GM03348 (cell line): ENCODE data around the gene RBPJ.

ENCODE experiments used
- DNase-seq: peaks from one replicate; pipeline ENCODE4 v3.0.0; 2012; ENCODE audit warnings: low spot score

Gene RBPJ

DNA sequence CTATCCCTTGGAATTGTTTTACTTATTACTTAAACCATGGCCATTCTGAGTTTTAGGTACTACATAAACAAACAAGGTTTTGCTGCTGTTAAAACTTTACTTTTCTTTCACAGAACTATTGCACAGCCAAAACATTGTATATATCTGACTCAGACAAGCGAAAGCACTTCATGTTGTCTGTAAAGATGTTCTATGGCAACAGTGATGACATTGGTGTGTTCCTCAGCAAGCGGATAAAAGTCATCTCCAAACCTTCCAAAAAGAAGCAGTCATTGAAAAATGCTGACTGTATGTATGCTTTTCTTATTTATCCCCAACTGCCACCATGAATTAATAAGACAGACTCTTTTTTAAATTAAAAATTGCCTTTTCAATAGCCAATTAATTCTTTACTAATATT, 99.6 kb downstream of the RBPJ start:
- DNase-seq, result no peak

DNA sequence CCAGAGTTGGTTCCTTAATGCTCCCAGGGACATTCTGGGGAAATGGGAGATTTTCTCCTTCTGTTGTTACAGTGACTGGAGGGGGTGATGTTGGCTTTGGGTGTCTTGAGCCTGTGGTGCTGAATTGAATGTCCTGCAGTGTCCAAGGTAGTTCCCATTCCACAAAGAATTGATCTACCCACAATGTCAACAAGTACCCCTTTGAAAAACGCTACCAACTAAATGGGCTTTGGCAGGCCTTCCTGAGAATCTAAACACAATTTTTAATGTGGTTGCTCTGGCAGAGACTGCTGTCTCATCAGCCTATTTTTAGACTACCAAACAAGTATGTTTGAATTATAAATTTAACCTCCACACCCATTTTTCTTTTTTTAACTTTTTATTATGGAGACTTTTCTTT, 100.1 kb downstream of the RBPJ start:
- peak; percentile 25 for DNase-seq

DNA sequence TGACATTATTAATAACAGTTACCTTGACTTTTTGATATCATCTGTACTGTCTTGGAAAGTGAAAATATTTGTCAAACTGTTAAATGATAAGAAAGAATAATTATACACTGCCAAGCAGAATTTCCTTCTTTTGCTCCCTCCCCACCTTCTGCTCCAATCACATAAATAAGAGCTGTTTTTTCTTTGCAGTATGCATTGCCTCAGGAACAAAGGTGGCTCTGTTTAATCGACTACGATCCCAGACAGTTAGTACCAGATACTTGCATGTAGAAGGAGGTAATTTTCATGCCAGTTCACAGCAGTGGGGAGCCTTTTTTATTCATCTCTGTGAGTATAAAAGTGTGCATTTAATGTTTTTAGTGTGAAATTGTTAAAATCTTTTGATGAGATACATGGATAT, 103.3 kb downstream of the RBPJ start:
- no peak for DNase-seq

DNA sequence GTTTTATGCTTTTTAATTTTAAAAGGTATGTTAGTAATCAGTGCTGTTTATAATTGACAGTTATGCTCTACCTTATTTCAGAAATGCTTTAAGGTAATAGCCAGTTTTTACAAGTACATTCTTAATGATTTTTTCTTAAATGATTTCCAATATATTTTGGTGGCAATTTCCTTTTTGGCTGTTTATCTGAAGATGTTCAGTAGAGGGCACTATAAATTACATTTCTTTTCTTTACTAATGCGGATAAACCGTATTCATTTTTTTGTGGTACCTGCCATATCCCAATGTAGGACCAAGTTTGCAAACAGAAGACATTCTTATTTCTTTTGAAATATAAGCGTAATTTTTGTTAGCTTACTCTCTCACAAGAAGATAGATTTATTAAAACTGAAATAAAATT, 104.0 kb downstream of the RBPJ start:
- DNase-seq, result no peak

DNA sequence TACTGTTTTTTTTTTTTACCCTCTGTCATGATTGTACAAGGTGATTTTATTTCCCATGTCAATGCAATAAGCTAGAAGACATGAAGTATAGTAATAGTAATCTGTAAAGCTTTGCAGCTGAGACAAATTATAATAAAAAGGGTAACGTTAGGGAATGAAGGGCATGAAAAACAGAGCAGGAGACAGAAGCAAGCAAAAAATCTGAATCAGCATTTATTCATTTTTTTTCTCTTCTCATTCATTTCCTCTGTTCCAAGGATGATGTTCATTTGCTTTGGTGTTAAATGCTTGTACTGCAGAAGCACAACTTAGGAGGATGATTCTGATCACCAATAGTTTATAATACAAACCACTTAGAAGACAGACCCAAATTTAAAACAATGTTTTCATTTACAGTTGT, 105.1 kb downstream of the RBPJ start:
- DNase-seq, result no peak

DNA sequence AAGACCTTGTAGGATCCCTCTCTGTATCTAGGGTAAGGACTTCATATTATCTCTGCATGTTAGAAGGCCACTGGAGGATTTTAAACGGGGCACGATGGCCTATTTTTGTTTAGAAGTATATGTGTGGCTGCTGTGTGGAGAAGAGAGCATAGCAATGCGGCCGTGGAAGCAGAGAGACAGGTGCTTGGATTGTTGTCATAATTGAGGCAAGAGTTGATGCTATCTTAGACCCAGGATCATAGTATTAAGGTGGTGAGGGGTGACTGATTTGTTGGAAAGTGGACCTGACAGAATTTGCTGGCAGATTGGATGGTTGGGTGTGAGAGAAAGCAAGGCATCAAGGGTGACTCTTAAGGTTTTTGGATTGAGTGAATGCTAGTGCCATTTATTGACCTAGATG, 106.1 kb downstream of the RBPJ start:
- no peak for DNase-seq

DNA sequence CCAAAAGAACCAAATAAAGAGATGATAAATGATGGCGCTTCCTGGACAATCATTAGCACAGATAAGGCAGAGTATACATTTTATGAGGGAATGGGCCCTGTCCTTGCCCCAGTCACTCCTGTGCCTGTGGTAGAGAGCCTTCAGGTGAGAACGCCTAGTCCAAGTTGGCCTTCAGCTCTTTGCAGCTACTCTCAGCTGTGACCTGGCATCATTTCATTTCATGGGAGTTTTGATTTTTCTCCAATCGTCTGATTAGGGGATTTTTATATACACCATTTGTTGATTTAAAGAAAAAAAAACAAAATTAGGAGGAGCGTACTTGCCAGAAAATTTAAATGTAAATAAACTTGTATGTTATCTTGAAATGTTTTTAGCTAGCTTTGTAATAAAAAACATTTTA, 109.1 kb downstream of the RBPJ start:
- DNase-seq, result no peak

DNA sequence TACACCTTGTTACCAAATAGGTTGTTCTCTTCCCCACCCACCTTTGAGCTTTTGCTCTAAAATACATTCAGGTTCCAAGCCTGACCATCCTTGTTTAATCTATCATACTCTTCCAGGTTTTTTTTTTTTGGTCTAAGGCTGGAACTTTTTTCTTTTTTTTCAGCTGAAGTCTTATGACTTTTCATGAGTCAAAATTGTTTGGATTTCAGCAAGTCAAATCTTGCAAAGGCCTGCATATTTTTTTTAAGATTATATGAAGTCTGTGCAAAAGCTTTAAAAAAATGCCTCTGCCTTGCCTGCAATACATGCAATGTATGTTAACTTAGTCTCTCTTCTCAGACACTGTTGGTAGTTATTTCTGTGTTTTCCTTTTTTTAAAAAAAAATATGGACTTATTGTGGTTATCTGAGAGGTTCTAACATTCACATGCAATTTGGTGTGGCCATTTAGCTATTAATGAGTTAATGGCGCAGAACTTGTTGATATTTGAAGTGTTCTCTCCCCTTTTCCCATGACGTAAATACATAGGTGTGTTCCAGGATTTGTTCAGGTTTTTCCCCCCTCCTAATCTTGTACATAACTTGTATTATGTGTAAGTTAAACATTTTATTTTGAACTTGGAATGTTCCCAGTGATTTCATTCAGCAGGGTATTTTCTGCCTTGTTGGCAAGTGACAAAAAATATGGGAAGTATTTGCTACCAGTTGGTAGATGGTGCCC, 110.8 kb downstream of the RBPJ start:
- no peak for DNase-seq

DNA sequence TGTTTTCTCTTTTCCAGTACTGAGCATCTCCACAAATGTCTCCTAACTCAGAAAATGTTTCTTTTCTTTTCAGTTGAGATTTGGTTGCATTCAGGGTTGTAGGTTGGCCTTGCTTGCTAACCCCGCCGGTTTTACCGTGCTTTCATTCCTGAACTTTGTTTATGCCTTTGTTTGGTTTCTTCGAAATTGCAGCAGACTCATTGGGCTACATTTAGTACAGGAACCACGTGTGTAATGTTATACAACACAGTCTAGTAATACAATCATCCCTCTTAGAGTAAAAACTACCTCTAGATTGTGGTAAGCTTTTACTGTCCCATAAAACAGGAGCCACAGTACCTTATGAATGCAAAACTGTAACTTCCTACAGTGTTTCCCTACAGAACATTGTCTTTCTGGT, 111.6 kb downstream of the RBPJ start:
- DNase-seq, result no peak

DNA sequence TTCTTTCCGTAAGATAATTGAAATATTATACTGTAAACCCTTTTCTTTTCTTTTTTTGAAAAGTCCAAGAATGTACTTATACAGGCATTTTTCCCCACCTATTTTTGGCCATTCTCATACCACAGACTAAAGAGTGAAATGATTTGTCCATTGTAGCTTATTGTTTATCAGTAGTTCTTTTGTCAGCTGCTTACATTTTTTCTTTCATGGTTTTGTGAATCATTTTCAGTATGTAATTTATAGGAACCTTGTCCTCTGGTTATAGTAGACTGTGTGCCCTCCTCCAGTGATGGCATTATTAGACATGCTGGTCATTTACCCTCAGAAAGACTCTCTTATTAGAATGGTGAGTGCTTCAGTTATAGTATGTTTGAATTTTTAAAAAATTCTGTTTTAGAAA, 112.7 kb downstream of the RBPJ start:
- DNase-seq, result no peak

DNA sequence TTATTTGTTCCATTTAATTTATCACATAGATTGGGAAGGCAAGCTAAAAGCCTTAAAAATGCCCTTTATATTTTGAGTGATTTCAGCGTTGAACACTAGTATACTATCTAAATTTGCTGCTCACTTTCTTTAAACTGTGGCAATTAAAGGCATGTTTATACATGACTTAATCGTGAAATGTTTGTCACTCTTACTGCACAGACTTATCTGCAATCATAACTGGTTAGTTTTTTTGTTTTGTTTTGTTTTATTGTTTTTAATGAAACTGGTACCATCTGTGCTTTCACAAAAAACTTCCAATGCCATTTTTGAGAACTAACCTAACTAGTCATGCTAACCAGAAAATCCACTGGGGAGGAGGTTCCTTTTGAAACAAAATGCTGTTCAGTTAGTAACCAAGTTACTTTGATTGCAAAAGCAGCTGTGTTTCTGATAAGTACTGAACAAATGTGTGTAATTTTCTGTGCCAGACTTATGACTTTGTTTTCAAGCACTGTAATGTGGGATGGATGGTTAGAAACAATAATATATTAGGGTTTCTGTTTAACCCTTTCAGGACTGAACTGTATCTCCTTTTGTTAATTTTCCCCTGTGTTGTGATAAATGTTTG, 113.3 kb downstream of the RBPJ start:
- peak; percentile 23 for DNase-seq

DNA sequence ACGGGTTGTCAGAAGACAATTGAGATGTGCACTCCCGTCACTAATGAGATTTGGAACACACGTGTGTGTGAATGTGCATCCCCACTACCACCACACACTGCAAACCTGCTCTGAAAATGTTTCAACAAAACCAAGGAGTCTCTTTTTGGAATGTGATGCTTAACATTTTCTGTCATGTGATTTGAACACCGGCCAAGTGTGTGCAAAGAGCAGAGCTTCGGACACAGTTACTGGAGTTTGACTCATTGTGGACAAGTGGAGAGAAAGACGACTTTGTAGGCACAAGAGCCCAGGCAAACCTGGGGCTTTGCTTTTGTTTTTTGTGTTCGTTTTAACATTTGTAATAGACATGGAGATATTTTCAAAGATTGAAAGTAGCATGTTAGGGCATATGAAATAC, 120.3 kb downstream of the RBPJ start:
- DNase-seq, result no peak

DNA sequence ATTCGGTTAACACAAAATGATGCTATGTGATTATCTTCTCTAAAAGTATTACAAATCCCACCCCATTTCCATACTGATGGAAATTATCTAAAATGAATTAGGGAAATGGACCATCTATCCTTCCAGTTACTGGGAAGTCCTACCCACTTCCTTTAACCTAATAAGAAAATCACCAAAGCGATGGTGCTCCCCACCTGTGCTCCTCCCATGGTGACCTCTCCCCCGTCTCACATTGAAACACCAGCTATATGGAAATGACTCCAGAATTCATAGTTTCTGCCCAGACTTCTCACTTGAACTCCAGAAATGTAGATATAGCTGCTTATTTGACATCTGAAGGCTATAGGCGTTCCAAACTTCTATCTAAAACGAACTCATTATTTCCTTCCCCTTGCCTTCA, 121.0 kb downstream of the RBPJ start:
- no peak for DNase-seq

DNA sequence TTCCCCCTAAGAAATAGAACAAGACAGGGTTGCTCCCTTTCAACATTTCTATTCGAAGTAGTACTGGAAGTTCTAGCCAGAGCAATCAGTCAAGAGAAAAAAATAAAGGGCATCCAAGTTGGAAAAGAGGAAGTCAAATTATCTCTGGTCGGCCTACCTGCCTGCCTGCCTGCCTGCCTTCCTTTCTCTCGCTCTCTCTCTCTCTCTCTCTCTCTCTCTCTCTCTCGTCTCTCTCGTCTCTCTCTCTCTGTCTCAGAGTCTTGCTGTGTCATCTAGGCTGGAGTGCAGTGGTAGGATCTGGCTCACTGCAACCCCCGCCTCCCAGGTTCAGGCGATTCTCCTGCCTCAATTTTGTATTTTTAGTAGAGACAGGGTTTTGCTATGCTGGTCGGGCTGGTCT, 126.6 kb downstream of the RBPJ start:
- DNase-seq, result no peak

DNA sequence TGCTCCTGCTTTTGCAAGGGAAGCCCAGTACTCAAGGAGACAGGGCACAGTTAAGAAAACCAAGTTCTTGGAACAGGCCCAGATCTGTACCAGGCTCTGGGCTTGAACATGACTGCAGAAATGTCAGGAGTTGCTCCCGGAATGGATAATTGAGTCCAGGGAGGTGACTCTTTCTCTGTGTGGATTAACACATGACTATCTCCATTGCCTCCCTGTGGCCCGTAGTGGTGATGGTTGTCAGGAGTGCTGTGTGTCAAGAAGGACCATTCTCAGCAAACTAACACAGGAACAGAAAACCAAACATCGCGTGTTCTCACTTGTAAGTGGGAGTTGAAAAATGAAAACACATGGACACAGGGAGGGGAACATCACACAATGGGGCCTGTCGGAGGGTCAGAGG, 129.6 kb downstream of the RBPJ start:
- DNase-seq, result no peak

DNA sequence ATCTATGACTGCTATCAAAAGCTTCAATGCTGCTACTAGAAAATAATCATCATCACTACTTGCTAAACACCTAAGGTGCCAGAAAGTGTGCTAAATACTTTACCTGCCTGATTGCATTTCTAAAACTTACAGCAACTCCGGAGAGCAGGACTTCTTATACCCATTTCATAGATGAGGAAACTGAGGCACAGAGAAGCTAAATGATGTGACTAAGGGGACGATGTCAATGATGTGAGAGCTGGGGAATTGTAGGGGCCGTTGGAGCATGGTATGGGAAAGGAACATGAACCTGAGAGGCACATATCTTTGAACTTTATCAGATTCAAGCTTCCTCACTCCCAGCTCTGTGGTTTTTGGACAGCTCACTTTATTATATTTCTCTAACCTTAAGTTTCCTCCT, 130.8 kb downstream of the RBPJ start:
- DNase-seq, result no peak

DNA sequence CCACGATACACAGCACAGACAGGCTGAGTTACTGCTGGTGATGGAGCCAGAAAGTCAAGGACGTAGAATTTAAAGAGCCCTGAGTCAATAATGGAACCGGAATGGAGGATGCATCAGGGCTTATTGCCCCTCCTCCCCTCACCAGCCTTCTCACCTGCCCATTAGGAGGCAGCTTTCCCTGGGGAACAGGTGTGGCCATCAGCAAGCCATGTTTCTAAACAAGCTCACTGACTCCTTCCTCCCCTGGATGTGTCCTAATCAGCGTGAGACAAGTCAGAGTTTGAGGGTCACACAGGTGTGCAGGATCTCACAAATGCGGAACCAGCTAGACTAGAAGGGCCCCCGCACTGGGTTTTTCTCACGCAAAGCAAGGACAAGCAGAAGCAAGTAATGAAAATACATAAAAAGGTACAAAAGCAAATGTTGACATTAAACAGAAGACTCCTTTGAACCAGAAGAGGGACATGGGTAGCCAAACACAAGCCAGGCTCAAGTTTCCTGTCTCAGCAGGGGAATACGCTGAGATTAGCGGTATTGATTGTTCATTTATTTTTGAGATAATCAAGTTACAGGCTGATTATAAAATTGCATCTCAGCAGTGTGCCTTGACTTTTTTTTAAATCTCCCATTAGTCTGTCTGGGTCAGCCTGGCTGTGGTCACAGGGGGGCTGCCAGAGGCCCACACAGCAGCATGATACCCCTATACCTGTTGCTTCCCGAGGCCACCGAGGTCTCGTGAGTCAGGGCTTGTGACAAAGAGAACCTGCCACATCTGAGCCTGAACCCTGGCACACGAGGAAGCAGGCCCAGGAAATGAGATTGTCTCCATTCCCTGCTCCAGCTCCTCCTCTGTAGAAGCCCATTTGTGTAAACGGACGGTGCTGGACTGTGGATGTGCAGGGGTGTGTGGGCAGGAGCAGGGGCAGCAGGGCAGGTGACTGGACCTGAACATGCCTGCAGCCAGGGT, 132.0 kb downstream of the RBPJ start:
- DNase-seq, result no peak

DNA sequence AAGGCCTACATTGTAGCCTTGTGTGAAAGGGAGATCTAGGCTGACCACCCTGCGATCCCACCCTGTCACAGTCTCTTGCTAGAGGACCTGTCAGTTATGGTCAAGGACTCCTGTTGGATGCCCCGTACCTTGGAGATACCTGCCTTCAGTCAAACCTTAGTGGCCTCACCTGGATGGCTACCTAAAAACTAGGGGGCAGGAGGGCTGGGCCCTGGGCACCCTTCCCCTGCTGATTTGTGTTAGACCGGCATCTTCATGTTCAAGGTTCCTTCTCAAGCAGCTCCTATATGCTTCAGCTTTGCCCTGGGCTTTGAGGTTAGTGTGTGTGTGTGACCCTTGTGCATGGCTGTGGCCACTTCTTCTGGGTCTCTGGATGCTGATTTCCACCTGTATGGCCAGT, 134.1 kb downstream of the RBPJ start:
- no peak for DNase-seq

DNA sequence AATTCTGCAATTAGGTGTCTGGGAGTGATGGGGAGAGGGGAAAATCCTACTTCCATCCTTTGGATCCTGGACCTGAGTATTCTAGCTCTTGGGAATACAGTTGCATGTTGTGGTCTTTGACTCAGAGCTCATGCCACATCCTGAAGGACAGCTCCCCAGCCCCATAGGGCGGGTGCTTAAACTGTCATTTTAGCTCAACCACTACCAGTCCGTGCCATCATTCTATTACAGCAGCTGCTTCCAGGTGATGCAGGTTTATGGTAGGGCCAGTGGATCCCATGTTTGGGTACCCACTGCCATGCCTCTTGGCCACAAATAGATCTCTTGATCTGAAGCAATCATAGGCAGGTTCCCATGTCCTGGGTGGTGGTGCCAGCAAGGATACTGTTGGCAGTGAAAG, 134.8 kb downstream of the RBPJ start:
- DNase-seq, result no peak

DNA sequence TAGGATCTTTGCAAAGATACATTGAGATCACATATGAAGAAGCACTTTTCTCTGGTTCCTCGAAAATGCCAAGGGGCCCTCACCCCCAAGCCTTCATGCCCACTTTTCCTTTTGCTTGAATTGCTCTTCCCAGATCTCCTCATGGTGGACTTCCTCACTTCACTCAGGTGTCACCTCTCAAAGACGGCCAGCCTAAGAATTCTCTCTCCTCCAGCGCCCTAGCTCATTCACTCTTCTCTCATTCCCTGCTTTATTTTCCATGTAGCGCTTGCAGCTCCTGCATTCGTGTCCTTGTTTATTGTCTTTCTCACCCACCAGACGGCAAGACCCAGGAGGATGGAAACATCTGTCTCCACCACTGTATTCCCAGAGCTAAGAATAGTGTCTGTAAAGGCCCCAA, 136.6 kb downstream of the RBPJ start:
- no peak for DNase-seq

DNA sequence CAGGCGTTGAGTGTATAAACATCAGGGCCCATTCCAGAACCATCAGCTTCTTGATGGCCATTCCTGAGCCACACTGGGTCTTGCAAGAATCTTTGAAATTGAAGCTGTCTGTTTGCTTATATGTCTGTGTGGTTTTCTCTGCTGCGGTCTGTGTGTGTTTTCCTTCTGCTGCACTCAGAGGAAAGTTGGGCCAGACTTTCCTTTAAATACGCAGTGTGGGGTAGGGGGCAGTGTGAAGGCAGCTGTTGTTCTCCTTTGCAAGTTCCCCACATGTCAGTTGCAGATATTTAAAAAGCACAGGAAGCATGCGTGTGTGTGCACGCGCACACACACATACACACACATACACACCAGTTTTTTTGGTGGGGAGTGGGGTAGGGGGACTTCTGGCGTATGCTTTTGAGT, 137.3 kb downstream of the RBPJ start:
- no peak for DNase-seq

DNA sequence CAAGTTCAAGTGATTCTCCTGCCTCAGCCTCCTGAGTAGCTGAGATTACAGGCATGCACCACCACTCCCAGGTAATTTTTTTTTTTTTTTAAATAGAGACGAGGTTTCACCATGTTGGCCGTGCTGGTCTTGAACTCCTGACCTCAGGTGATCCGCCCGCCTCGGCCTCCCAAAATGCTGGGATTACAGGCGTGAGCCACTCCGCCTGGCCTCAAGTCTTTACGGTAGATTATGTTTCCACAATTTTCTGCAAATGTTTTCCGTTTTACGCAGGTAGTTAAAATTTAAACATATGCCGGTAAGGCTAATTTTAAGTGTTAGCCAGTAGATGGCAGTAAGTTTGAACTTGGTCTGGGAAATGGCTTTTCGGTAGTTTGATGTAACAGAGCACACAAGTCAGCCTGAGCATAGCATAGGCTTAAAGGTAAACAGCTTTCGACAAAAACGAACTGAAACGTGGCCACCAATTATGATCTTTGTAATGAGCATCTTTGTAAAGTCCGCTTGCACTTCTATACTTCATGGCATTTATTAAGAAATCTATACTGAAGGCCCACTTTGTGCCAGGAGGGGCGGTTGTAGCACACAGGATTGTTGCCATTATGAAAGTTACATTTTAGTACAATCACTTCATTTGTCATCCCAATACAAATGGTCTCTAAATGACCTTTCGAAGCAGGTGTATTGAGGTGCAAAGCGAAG, 138.4 kb downstream of the RBPJ start:
- peak; percentile 76 for DNase-seq
